Placental pericyte (primary cell): ENCODE results near the gene STPG2. TPM values are rescaled to one million over a fixed set of nuclear protein-coding genes. Genes with fewer than 3 reads are reported as not detected.

Experiments used
- total RNA-seq: library from RNA; depleted of rRNA; stranded (reverse); fragments of >200 nt; gene quantifications from 2 replicates; pipeline ENCODE4 v1.2.3, GENCODE V29; 2012

Gene STPG2
- total RNA-seq: under 0.01 and 0.14 TPM in 2 replicates

DNA sequence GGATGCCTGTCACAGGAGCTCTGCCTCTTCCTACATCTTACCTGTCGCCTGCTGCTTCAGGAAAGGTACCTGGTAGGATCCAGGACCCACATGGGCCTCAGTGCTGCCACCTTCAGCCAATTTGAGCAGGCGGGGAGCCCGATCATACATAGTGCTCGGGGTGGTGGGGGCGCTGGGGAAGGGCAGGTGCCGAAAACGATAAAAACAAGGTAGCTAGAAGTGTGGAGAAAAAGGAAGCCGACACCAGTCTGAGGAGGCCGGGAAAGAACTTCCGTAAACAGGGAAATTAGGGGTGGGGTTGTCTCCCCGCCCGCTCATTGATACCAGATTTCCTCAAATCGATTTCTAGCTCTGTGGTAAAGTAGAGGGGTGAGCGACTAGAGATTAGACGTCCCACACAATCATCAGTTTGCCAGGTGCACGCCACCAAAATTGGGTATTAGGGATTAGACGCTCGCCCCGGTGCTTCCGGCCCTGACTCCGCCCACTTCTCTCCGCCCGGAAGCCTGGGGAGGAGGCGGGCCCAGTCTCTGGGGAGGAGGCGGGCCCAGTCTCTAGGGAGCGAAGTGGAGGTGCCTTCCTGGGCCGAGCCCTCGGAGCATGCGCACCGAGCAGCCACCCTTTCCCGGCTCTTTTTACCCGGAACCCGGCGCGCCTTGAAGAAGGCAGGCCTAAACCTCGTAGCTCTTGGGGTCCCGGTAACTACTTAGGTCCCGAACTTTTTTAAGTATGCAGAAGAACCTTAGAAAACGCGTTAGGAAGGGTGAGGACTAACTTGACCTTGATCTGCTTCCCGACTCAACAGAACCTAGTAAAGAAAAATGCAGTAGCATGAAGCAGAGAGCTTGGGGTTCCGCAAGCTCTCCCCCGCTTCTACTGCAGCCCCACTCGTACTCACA lies at the start of gene STPG2:
TSS of gene STPG2 (minus strand) at position 476 of the 899 bp plus-strand sequence.

Other genes with a start within 250 kb of the STPG2 start
- gene RAP1GDS1, start 117.9 kb upstream of the STPG2 start, total RNA-seq: 38.3 and 80.3 TPM in 2 replicates